ENCODE measurements around the gene SKOR1.

Gene SKOR1

GRCh38 chr15:67873777-67874176, 48.5 kb downstream of the SKOR1 start:
- TF ChIP-seq CTCF (IDR thresholded peaks at IDR 0.05; ENCODE audit: control insufficient read depth, extremely low read depth, insufficient read depth): no peak
- no peak overlapping the region for H3K4me3 ChIP-seq (ENCODE audit: low read depth, low read length)
- DNase-seq (ENCODE audit: low read depth): no peak

GRCh38 chr15:67878712-67879206, 53.5 kb downstream of the SKOR1 start:
- DNase-seq (ENCODE audit: low read depth): no peak
- H3K4me3 ChIP-seq (ENCODE audit: low read depth, low read length): no peak overlapping the region
- no peak for TF ChIP-seq CTCF (IDR thresholded peaks at IDR 0.05; ENCODE audit: control insufficient read depth, extremely low read depth, insufficient read depth)

- DNase-seq (ENCODE audit: low read depth): no peak
- no peak for TF ChIP-seq CTCF (IDR thresholded peaks at IDR 0.05; ENCODE audit: control insufficient read depth, extremely low read depth, insufficient read depth)
- H3K4me3 ChIP-seq (ENCODE audit: low read depth, low read length): no peak overlapping the region
These were observed 54.3 kb downstream of the SKOR1 start for GRCh38 chr15:67879440-67880129.

GRCh38 chr15:67880651-67881182, 55.4 kb downstream of the SKOR1 start:
- DNase-seq (ENCODE audit: low read depth): no peak
- H3K4me3 ChIP-seq (ENCODE audit: low read depth, low read length): no peak overlapping the region
- no peak for TF ChIP-seq CTCF (IDR thresholded peaks at IDR 0.05; ENCODE audit: control insufficient read depth, extremely low read depth, insufficient read depth)

GRCh38 chr15:67882487-67883233, 57.4 kb downstream of the SKOR1 start:
- H3K4me3 ChIP-seq (ENCODE audit: low read depth, low read length): no peak overlapping the region
- TF ChIP-seq CTCF (IDR thresholded peaks at IDR 0.05; ENCODE audit: control insufficient read depth, extremely low read depth, insufficient read depth): no peak
- DNase-seq (ENCODE audit: low read depth): no peak

GRCh38 chr15:67883234-67883773, 58.0 kb downstream of the SKOR1 start:
- no peak for DNase-seq (ENCODE audit: low read depth)
- H3K4me3 ChIP-seq (ENCODE audit: low read depth, low read length): no peak overlapping the region
- no peak for TF ChIP-seq CTCF (IDR thresholded peaks at IDR 0.05; ENCODE audit: control insufficient read depth, extremely low read depth, insufficient read depth)
